ENCODE data around the gene SFXN5.

The SFXN5 gene

GRCh38 chr2:72991439-72991725 lies 80.1 kb downstream of the SFXN5 start:
- DNase-seq: no peak

- no peak for DNase-seq
These were observed 80.6 kb downstream of the SFXN5 start for GRCh38 chr2:72990695-72991438.

GRCh38 chr2:72989770-72990556 lies 81.5 kb downstream of the SFXN5 start:
- DNase-seq: no peak

GRCh38 chr2:72988726-72989273 lies 82.7 kb downstream of the SFXN5 start:
- no peak for DNase-seq

GRCh38 chr2:72988041-72988440 lies 83.5 kb downstream of the SFXN5 start:
- no peak for DNase-seq

GRCh38 chr2:72985891-72986683 lies 85.4 kb downstream of the SFXN5 start:
- no peak for DNase-seq

- no peak for DNase-seq
These were observed 86.4 kb downstream of the SFXN5 start for GRCh38 chr2:72985136-72985535.

- DNase-seq: no peak
These were observed 87.3 kb downstream of the SFXN5 start for GRCh38 chr2:72984172-72984671.

- DNase-seq: no peak
These were observed 87.9 kb downstream of the SFXN5 start for GRCh38 chr2:72983500-72984161.

GRCh38 chr2:72982781-72983499 lies 88.6 kb downstream of the SFXN5 start:
- no peak for DNase-seq

- DNase-seq: no peak
These were observed 89.3 kb downstream of the SFXN5 start for GRCh38 chr2:72982219-72982618.

- no peak for DNase-seq
These were observed 90.0 kb downstream of the SFXN5 start for GRCh38 chr2:72981536-72981935.

- no peak for DNase-seq
These were observed 90.8 kb downstream of the SFXN5 start for GRCh38 chr2:72980535-72981217.

GRCh38 chr2:72979896-72980295 lies 91.6 kb downstream of the SFXN5 start:
- DNase-seq: no peak

- DNase-seq: no peak
These were observed 96.5 kb downstream of the SFXN5 start for GRCh38 chr2:72975017-72975416.

GRCh38 chr2:72974436-72974754 lies 97.1 kb downstream of the SFXN5 start:
- no peak for DNase-seq

- DNase-seq: peak; percentile 21
These were observed 97.7 kb downstream of the SFXN5 start for GRCh38 chr2:72973566-72974435.

GRCh38 chr2:72973137-72973535 lies 98.4 kb downstream of the SFXN5 start:
- DNase-seq: no peak

GRCh38 chr2:72972352-72973136 lies 99.0 kb downstream of the SFXN5 start:
- no peak for DNase-seq

GRCh38 chr2:72971036-72971435 lies 100.5 kb downstream of the SFXN5 start:
- DNase-seq: no peak

Measured in stimulated activated CD4-positive, alpha-beta T cell treated with anti-CD3 and anti-CD28 coated beads, Interleukin-4, amount 100 ng/mL, for 1 hour (primary cell).